SK-N-SH treated with all-trans-retinoic acid at 6 μM for 48 hours (cell line): ENCODE results near the gene MYH11.
"Not testable (repeated sequence)": the region's sequence is repeated elsewhere in the genome, so short reads cannot be mapped to it uniquely, and the experiment has no call there.

Experiments used
- ATAC-seq: fragments of 200-7000 bp; cut with Tn5 transposase; 3 replicates; pipeline ENCODE4 v1.9.1; 2020; ENCODE audit warnings: mild to moderate bottlenecking, moderate library complexity
- ARNTL ChIP-seq: fragments of 450-650 bp; formaldehyde crosslinking; IDR thresholded peaks from 2 replicates; pipeline ENCODE4 v1.5.0; 2020; ENCODE audit warnings: low read depth, mild to moderate bottlenecking, moderate library complexity, borderline replicate concordance
- BACH2 ChIP-seq: fragments of 250-450 bp; sonication (Bioruptor Pico); IDR thresholded peaks from 2 replicates; pipeline ENCODE4 v1.9.0; 2021; ENCODE audit warnings: mild to moderate bottlenecking, borderline replicate concordance
- CSDC2 ChIP-seq: fragments of 250-450 bp; sonication (Bioruptor Pico); IDR thresholded peaks from 2 replicates; pipeline ENCODE4 v1.5.0; 2020; ENCODE audit warnings: mild to moderate bottlenecking, moderate library complexity
- ESRRG ChIP-seq: fragments of 250-450 bp; sonication (Bioruptor Pico); IDR thresholded peaks from 2 replicates; pipeline ENCODE4 v1.6.1; 2021; ENCODE audit warnings: mild to moderate bottlenecking
- GLIS3 ChIP-seq: fragments of 250-450 bp; sonication (Bioruptor Pico); IDR thresholded peaks from 2 replicates; pipeline ENCODE4 v1.5.0; 2020; ENCODE audit warnings: mild to moderate bottlenecking, moderate library complexity
- ISL1 ChIP-seq: fragments of 250-450 bp; sonication (Bioruptor Pico); IDR thresholded peaks from 2 replicates; pipeline ENCODE4 v2.1.2; 2022; ENCODE audit warnings: mild to moderate bottlenecking, moderate library complexity
- PPARA ChIP-seq: fragments of 250-450 bp; sonication (Bioruptor Pico); IDR thresholded peaks from 2 replicates; pipeline ENCODE4 v1.5.0; 2020; ENCODE audit warnings: mild to moderate bottlenecking, borderline replicate concordance
- RARB ChIP-seq: fragments of 250-450 bp; sonication (Bioruptor Pico); IDR thresholded peaks from 2 replicates; pipeline ENCODE4 v1.8.0; 2021; ENCODE audit warnings: mild to moderate bottlenecking, moderate library complexity
- TCF4 ChIP-seq: fragments of 250-450 bp; sonication (Bioruptor Pico); IDR thresholded peaks from 2 replicates; pipeline ENCODE4 v1.8.0; 2021; ENCODE audit warnings: mild to moderate bottlenecking, moderate library complexity, borderline replicate concordance
- TOX ChIP-seq: fragments of 250-450 bp; sonication (Bioruptor Pico); IDR thresholded peaks from 2 replicates; pipeline ENCODE4 v1.8.0; 2021; ENCODE audit warnings: mild to moderate bottlenecking, moderate library complexity, borderline replicate concordance
- ZC3H10 ChIP-seq: fragments of 250-450 bp; sonication (Bioruptor Pico); IDR thresholded peaks from 2 replicates; pipeline ENCODE4 v1.5.1; 2021; ENCODE audit warnings: mild to moderate bottlenecking, moderate library complexity
- ZFP3 ChIP-seq: fragments of 250-450 bp; sonication (Bioruptor Pico); IDR thresholded peaks from 2 replicates; pipeline ENCODE4 v1.5.0; 2020; ENCODE audit warnings: mild to moderate bottlenecking, moderate library complexity
- ZFP30 ChIP-seq: fragments of 450-650 bp; formaldehyde crosslinking; IDR thresholded peaks from 2 replicates; pipeline ENCODE4 v1.5.0; 2022; ENCODE audit warnings: mild to moderate bottlenecking, moderate library complexity
- ZNF565 ChIP-seq: fragments of 450-650 bp; formaldehyde crosslinking; conservative IDR thresholded peaks from 2 replicates; pipeline ENCODE4 v1.5.0; 2020; ENCODE audit warnings: low read depth, mild to moderate bottlenecking, moderate library complexity
- ZNF70 ChIP-seq: fragments of 450-650 bp; formaldehyde crosslinking; IDR thresholded peaks from 2 replicates; pipeline ENCODE4 v1.5.0; 2020; ENCODE audit warnings: mild to moderate bottlenecking, moderate library complexity
- ZNF8 ChIP-seq: fragments of 450-650 bp; formaldehyde crosslinking; IDR thresholded peaks from 2 replicates; pipeline ENCODE4 v1.5.0; 2020; ENCODE audit warnings: mild to moderate bottlenecking, moderate library complexity
- TF ChIP-seq, protein P1 (sequence below): fragments of 250-450 bp; sonication (Bioruptor Pico); IDR thresholded peaks from 2 replicates; pipeline ENCODE4 v1.5.0; 2020; ENCODE audit warnings: mild to moderate bottlenecking, moderate library complexity
- TF ChIP-seq, protein P2 (sequence below): fragments of 250-450 bp; sonication (Bioruptor Pico); IDR thresholded peaks from 2 replicates; pipeline ENCODE4 v1.5.1; 2021; ENCODE audit warnings: mild to moderate bottlenecking, moderate library complexity
- TF ChIP-seq, protein P3 (sequence below): fragments of 250-450 bp; sonication (Bioruptor Pico); IDR thresholded peaks from 2 replicates; pipeline ENCODE4 v1.8.0; 2020; ENCODE audit warnings: mild to moderate bottlenecking, moderate library complexity, borderline replicate concordance
- TF ChIP-seq, protein P4 (sequence below): fragments of 250-450 bp; sonication (Bioruptor Pico); IDR thresholded peaks from 2 replicates; pipeline ENCODE4 v1.8.0; 2021; ENCODE audit warnings: low read depth, mild to moderate bottlenecking, moderate library complexity, borderline replicate concordance

MYH11 gene

DNA sequence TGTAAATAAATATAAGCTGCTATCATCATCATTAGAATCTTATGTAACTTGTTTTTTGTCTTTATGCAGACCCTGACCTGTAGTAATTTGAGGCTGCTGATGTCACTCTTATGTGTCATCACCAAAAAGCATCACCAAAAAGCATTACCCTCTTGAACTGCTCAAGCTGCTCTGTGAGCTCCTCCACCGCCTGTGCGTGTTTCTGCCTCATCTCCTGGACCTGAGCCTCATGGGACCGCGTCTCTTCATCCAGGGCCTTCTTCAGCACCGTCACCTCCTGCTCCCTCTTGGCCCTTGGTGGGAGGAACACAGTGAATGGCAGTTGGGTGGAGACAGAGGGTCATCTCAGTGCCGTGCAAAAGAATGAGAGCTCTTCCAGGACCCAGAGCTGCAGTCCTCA lies 124.4 kb downstream of the MYH11 start:
- TF ChIP-seq ESRRG (CRISPR knock-in tag) (no peak), RARB (CRISPR knock-in tag) (no peak), ARNTL (CRISPR knock-in tag) (no peak)
- TF ChIP-seq, protein P1, sequence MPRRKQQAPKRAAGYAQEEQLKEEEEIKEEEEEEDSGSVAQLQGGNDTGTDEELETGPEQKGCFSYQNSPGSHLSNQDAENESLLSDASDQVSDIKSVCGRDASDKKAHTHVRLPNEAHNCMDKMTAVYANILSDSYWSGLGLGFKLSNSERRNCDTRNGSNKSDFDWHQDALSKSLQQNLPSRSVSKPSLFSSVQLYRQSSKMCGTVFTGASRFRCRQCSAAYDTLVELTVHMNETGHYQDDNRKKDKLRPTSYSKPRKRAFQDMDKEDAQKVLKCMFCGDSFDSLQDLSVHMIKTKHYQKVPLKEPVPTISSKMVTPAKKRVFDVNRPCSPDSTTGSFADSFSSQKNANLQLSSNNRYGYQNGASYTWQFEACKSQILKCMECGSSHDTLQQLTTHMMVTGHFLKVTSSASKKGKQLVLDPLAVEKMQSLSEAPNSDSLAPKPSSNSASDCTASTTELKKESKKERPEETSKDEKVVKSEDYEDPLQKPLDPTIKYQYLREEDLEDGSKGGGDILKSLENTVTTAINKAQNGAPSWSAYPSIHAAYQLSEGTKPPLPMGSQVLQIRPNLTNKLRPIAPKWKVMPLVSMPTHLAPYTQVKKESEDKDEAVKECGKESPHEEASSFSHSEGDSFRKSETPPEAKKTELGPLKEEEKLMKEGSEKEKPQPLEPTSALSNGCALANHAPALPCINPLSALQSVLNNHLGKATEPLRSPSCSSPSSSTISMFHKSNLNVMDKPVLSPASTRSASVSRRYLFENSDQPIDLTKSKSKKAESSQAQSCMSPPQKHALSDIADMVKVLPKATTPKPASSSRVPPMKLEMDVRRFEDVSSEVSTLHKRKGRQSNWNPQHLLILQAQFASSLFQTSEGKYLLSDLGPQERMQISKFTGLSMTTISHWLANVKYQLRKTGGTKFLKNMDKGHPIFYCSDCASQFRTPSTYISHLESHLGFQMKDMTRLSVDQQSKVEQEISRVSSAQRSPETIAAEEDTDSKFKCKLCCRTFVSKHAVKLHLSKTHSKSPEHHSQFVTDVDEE (CRISPR knock-in tag), result no peak
- TF ChIP-seq, protein P2, sequence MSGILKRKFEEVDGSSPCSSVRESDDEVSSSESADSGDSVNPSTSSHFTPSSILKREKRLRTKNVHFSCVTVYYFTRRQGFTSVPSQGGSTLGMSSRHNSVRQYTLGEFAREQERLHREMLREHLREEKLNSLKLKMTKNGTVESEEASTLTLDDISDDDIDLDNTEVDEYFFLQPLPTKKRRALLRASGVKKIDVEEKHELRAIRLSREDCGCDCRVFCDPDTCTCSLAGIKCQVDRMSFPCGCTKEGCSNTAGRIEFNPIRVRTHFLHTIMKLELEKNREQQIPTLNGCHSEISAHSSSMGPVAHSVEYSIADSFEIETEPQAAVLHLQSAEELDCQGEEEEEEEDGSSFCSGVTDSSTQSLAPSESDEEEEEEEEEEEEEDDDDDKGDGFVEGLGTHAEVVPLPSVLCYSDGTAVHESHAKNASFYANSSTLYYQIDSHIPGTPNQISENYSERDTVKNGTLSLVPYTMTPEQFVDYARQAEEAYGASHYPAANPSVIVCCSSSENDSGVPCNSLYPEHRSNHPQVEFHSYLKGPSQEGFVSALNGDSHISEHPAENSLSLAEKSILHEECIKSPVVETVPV (CRISPR knock-in tag), result no peak
- TF ChIP-seq, all 23 proteins: peak for 0
- ATAC-seq, result no peak

DNA sequence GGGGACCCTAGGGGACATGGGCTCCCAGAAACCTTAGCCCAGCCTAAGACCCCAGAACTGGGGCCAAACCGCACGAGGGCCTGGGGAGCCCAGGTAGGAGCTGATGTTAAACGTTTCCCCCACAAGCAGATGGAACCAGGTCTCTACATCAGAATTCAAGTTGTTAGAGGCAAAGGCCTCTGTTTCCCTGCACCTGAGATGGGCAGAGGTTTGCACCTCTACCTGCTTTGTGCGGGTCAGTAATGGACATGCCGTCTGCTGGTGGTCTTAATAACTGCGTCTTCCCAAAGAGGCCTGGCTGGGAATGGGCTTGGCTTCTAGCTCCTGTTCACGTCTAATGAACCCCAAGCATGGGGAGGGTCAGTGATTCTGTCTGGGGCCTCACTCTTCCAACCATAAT lies 127.7 kb downstream of the MYH11 start:
- ATAC-seq, result no peak
- no peak for TF ChIP-seq ESRRG (CRISPR knock-in tag)
- TF ChIP-seq ARNTL (CRISPR knock-in tag), result no peak

DNA sequence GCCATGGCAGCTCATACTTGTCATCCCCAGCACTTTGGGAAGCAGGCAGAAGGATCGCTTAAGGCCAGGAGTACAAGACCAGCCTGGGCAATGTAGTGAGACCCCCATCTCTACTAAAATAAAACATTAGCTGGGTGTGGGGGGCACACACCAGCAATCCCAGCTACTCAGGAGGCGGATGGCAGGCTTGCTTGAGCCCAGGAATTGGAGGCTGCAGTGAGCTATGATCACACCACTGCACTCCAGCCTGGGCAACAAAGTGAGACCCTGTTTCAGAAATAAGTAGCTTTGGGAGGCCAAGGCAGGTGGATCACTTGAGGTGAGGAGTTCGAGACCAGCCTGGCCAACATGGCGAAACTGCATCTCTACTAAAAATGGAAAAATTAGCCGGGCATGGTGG lies 129.1 kb downstream of the MYH11 start:
- not testable (repeated sequence) for ATAC-seq

DNA sequence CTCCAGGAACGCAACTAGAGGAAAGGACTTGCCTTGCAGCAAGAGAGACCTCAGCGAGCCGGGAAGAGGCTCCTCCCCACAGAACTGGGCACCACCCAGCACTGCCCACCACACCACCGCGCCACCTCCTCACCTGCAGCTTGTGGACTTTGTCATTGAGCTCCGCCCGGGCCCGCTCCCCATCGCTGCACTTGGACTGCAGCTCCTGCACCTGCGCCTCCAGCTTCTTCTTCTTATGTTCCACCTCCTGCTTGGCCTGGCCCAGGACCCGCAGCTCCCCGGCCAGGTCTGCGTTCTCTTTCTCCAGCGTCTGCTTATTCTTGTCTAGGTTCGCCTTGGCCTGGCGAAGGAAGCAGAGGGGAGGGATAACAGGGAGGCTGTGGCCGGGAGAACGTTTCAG lies 130.1 kb downstream of the MYH11 start:
- ATAC-seq, result no peak
- TF ChIP-seq ZFP3 (CRISPR knock-in tag) (no peak), ISL1 (CRISPR knock-in tag) (no peak), ZNF8 (no peak), ARNTL (CRISPR knock-in tag) (no peak), CSDC2 (CRISPR knock-in tag) (no peak), ZFP30 (CRISPR knock-in tag) (no peak), TCF4 (CRISPR knock-in tag) (no peak), ZNF70 (CRISPR knock-in tag) (no peak), PPARA (CRISPR knock-in tag) (no peak), ZNF565 (CRISPR knock-in tag) (no peak)
- TF ChIP-seq, protein P3, sequence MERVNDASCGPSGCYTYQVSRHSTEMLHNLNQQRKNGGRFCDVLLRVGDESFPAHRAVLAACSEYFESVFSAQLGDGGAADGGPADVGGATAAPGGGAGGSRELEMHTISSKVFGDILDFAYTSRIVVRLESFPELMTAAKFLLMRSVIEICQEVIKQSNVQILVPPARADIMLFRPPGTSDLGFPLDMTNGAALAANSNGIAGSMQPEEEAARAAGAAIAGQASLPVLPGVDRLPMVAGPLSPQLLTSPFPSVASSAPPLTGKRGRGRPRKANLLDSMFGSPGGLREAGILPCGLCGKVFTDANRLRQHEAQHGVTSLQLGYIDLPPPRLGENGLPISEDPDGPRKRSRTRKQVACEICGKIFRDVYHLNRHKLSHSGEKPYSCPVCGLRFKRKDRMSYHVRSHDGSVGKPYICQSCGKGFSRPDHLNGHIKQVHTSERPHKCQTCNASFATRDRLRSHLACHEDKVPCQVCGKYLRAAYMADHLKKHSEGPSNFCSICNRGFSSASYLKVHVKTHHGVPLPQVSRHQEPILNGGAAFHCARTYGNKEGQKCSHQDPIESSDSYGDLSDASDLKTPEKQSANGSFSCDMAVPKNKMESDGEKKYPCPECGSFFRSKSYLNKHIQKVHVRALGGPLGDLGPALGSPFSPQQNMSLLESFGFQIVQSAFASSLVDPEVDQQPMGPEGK (CRISPR knock-in tag), result no peak
- TF ChIP-seq, protein P4, sequence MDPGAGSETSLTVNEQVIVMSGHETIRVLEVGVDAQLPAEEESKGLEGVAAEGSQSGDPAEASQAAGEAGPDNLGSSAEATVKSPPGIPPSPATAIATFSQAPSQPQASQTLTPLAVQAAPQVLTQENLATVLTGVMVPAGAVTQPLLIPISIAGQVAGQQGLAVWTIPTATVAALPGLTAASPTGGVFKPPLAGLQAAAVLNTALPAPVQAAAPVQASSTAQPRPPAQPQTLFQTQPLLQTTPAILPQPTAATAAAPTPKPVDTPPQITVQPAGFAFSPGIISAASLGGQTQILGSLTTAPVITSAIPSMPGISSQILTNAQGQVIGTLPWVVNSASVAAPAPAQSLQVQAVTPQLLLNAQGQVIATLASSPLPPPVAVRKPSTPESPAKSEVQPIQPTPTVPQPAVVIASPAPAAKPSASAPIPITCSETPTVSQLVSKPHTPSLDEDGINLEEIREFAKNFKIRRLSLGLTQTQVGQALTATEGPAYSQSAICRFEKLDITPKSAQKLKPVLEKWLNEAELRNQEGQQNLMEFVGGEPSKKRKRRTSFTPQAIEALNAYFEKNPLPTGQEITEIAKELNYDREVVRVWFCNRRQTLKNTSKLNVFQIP (CRISPR knock-in tag), result no peak

DNA sequence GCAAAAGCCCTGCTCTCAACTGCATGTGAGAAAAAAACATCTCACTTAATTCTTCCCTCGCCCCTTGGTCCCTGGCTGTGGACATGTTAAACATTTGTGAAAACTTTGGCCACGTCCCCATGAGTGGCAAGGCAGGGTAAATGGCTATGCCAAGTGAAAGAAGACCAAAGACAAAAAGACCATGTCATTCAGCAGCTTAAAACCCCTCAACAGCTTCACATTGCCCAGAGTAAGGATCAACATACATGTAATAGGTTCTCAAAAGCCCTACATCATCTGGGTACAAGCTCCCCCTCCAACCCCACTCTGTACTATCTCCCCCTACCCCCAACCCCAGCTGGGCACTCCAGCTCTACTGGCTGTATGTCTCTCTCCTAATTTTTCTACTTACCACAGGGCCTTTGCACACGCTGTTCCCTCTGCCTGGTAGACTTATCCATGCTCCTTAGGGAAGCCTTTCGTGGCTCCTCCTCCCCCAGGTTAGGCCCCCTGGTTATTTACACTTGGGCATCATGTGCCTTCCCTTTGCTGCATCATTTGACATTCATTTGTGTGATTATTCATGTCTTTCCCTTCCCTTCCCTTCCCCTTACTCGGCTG lies 131.1 kb downstream of the MYH11 start:
- no peak for TF ChIP-seq ZNF565 (CRISPR knock-in tag)
- TF ChIP-seq, all 23 proteins: peak for 0
- no peak for ATAC-seq

DNA sequence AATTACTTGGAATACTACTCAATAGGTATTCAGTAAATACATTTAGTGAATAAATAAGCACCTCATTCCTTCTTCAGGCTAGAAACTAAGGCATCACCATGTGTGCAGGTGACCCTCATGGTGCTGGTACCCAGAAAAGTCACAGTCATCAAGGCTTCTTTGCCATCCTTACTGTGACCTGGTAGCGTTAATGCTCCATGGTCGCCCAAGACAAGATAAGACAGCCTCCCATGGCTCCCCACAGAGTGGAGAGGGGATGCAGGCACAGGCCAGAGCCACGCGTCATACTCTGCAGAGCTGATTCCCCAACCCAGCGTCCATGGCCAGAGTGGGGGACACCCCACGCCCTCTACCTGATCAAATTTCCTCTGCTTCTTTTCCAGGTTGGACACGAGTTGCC lies 133.0 kb downstream of the MYH11 start:
- no peak for ATAC-seq
- TF ChIP-seq, protein P2 (CRISPR knock-in tag), result no peak
- TF ChIP-seq ZNF8, result no peak
- TF ChIP-seq BACH2, result no peak
- TF ChIP-seq, protein P4 (CRISPR knock-in tag), result no peak
- no peak for TF ChIP-seq PPARA (CRISPR knock-in tag)
- TF ChIP-seq ARNTL (CRISPR knock-in tag), result no peak
- no peak for TF ChIP-seq ZFP3 (CRISPR knock-in tag)
- no peak for TF ChIP-seq ZNF565 (CRISPR knock-in tag)
- TF ChIP-seq ZNF70 (CRISPR knock-in tag), result no peak
- no peak for TF ChIP-seq ISL1 (CRISPR knock-in tag)
- TF ChIP-seq GLIS3, result no peak
- no peak for TF ChIP-seq CSDC2 (CRISPR knock-in tag)
- TF ChIP-seq TOX (CRISPR knock-in tag), result no peak
- TF ChIP-seq ZC3H10 (CRISPR knock-in tag), result no peak
